ENCODE results near the gene ANKRD62.

ANKRD62 gene

GRCh38 chr18:12154361-12154760 is 60.7 kb downstream of the ANKRD62 start:
- Histone ChIP-seq H3K9ac (no peak overlapping the region), H3K4me1 (no peaks in the 10 kb centered on the region), H3K4me3 (ENCODE audit: low read depth, low read length) (no peak overlapping the region), H3K79me2 (no peaks in the 10 kb centered on the region), H3K36me3 (ENCODE audit: control insufficient read depth, insufficient read depth, low read length) (no peaks in the 10 kb centered on the region), H3K4me2 (ENCODE audit: low read length) (no peak overlapping the region), H2AFZ (no peak overlapping the region), H3K27ac (no peak overlapping the region), H3K27me3 (ENCODE audit: control insufficient read depth, insufficient read depth, low read length) (no peaks in the 10 kb centered on the region), H3K9me3 (ENCODE audit: control insufficient read depth, low read length) (no peaks in the 10 kb centered on the region)
- no peak for TF ChIP-seq CTCF (IDR thresholded peaks at IDR 0.05)

GRCh38 chr18:12155996-12156395 is 62.4 kb downstream of the ANKRD62 start:
- TF ChIP-seq CTCF (IDR thresholded peaks at IDR 0.05), result no peak
- no peak overlapping the region for H3K9ac ChIP-seq
- no peaks in the 10 kb centered on the region for H3K27me3 ChIP-seq (ENCODE audit: control insufficient read depth, insufficient read depth, low read length)
- no peaks in the 10 kb centered on the region for H3K4me1 ChIP-seq
- H3K27ac ChIP-seq, result no peak overlapping the region
- H2AFZ ChIP-seq, result no peak overlapping the region
- no peak overlapping the region for H3K4me3 ChIP-seq (ENCODE audit: low read depth, low read length)
- no peaks in the 10 kb centered on the region for H3K79me2 ChIP-seq
- H3K4me2 ChIP-seq (ENCODE audit: low read length), result no peak overlapping the region
- H3K36me3 ChIP-seq (ENCODE audit: control insufficient read depth, insufficient read depth, low read length), result no peaks in the 10 kb centered on the region
- H3K9me3 ChIP-seq (ENCODE audit: control insufficient read depth, low read length), result no peaks in the 10 kb centered on the region

- no peaks in the 10 kb centered on the region for H3K4me1 ChIP-seq
- H3K4me2 ChIP-seq (ENCODE audit: low read length), result no peak overlapping the region
- no peak for TF ChIP-seq CTCF (IDR thresholded peaks at IDR 0.05)
- H3K36me3 ChIP-seq (ENCODE audit: control insufficient read depth, insufficient read depth, low read length), result no peaks in the 10 kb centered on the region
- H2AFZ ChIP-seq, result no peak overlapping the region
- H3K27ac ChIP-seq, result no peak overlapping the region
- no peak overlapping the region for H3K9ac ChIP-seq
- H3K27me3 ChIP-seq (ENCODE audit: control insufficient read depth, insufficient read depth, low read length), result no peaks in the 10 kb centered on the region
- H3K79me2 ChIP-seq, result no peaks in the 10 kb centered on the region
- H3K9me3 ChIP-seq (ENCODE audit: control insufficient read depth, low read length), result no peaks in the 10 kb centered on the region
- no peak overlapping the region for H3K4me3 ChIP-seq (ENCODE audit: low read depth, low read length)
Observed at GRCh38 chr18:12159446-12159845, 65.8 kb downstream of the ANKRD62 start.

GRCh38 chr18:12162786-12163185 is 69.1 kb downstream of the ANKRD62 start:
- Histone ChIP-seq H3K4me1 (no peaks in the 10 kb centered on the region), H3K4me3 (ENCODE audit: low read depth, low read length) (no peak overlapping the region), H3K27ac (no peak overlapping the region), H2AFZ (no peak overlapping the region), H3K79me2 (no peaks in the 10 kb centered on the region), H3K36me3 (ENCODE audit: control insufficient read depth, insufficient read depth, low read length) (no peaks in the 10 kb centered on the region), H3K4me2 (ENCODE audit: low read length) (no peak overlapping the region), H3K27me3 (ENCODE audit: control insufficient read depth, insufficient read depth, low read length) (no peaks in the 10 kb centered on the region), H3K9me3 (ENCODE audit: control insufficient read depth, low read length) (no peaks in the 10 kb centered on the region), H3K9ac (no peak overlapping the region)
- no peak for TF ChIP-seq CTCF (IDR thresholded peaks at IDR 0.05)

- H3K9ac ChIP-seq, result no peak overlapping the region
- no peak overlapping the region for H2AFZ ChIP-seq
- H3K79me2 ChIP-seq, result no peaks in the 10 kb centered on the region
- no peak overlapping the region for H3K4me2 ChIP-seq (ENCODE audit: low read length)
- TF ChIP-seq CTCF (IDR thresholded peaks at IDR 0.05), result no peak
- H3K27ac ChIP-seq, result no peak overlapping the region
- H3K36me3 ChIP-seq (ENCODE audit: control insufficient read depth, insufficient read depth, low read length), result no peaks in the 10 kb centered on the region
- no peaks in the 10 kb centered on the region for H3K27me3 ChIP-seq (ENCODE audit: control insufficient read depth, insufficient read depth, low read length)
- no peaks in the 10 kb centered on the region for H3K4me1 ChIP-seq
- no peak overlapping the region for H3K4me3 ChIP-seq (ENCODE audit: low read depth, low read length)
- H3K9me3 ChIP-seq (ENCODE audit: control insufficient read depth, low read length), result no peaks in the 10 kb centered on the region
Observed at GRCh38 chr18:12165038-12165768, 71.6 kb downstream of the ANKRD62 start.
